Stimulated activated CD8-positive, alpha-beta memory T cell treated with anti-CD3 and anti-CD28 coated beads, Interleukin-2, amount 100 ng/mL, for 48 hours (primary cell): ENCODE measurements around the gene DTHD1.

Source experiments
- DNase-seq, 2 donors: peaks; one replicate each; pipeline ENCODE4 v3.0.0-alpha.2; 2020; ENCODE audit warnings: low read depth in 2 of 2

Gene DTHD1

DNA sequence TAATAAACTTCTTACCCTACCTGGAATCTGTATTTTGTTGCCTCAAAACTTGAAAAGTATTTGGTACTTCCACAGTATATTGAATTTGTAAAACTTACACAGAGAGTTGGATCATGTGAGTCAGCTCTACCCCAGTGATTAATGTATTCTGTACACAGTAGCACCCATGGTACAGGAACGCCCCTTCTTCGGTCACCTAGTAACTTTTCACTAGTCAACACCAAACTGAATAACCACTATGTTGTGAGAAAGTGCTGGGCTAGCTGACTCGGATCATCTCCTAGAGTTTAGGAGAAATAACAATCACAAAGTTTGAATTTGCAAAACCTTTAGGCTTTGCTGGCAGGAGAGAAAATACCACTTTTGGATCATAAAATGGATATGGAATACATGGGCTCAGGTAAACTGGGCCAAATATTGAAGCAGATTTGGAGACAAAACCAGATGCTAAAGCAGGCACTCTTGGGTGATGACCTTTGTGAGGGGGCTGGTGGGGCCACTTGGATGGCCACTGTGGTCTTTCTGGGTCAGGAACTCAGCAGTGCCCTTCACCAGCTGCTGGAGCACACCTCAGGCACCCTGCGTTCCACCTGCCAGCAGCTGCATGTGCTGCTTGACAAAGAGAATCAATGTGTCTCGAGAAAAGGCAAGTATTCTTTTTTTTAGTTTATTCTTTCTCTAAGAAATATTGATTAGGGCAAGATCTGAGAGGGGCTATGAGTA is at the start of gene DTHD1:
Gene DTHD1 (plus strand): TSS at position 233 of the 723 bp plus-strand sequence. CDS start 143 bp downstream, at position 376.
- DNase-seq: no peak

- DNase-seq: no peak
Measured at GRCh38 chr4:36233567-36234266, 47.7 kb upstream of the DTHD1 start.

GRCh38 chr4:36235306-36235705 is 46.1 kb upstream of the DTHD1 start:
- no peak for DNase-seq

DNA sequence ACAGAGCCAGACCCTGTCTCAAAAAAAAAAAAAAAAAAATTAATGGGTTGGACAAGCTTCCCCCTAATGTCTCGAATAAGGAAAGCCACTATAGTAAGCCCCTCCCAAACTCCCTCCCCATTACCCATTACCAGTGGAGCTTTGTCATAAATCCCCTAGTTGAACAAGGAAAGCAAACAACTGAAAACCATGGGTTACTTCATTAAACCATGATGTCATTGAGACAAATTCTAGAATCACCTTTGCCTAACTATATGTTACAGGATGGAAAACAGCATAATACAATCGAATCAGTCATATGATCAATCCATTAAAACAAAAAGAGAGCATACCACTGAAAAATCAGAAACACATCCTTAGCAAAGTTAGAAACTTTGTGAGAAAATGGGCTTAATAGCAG is 45.3 kb upstream of the DTHD1 start:
- no peak for DNase-seq

GRCh38 chr4:36237366-36238313 is 43.8 kb upstream of the DTHD1 start:
- DNase-seq: no peak

GRCh38 chr4:36241771-36242170 is 39.6 kb upstream of the DTHD1 start:
- no peak for DNase-seq

DNA sequence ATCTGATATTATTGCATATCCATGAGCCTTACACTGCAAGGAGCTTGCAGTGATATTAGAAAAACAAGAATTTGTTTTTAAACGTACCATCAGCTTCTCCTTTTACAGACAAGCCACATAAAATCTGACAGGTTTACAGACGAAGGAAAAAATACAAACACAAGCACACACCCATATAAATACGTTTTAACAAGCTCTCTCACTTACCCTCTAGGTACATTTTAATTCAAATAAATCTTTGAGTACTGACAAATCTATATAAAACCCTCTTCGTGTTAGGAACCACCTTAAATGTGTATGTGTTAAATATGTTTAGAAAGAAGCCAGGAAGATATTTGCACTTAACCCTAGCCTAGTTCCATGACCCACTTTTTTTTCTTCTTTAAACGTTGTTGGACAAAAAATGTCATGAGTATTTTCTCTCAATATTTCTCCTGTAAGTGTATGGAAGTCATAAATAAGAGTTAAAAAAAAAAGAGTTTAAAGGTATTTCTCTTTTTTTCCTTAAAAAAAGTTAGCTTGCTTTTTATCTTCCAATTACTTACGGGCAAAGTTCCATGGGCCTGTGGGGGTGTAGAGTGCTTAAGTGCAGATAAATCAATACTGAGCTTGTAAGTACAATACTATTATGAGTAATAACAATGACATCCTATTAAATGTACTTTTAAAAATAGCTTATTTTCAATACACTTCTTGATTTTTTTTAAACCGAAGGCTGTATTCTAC is 38.6 kb upstream of the DTHD1 start:
- no peak for DNase-seq

- DNase-seq: peak; percentile 36 to 37
Measured at GRCh38 chr4:36243355-36244256, 37.8 kb upstream of the DTHD1 start.

DNA sequence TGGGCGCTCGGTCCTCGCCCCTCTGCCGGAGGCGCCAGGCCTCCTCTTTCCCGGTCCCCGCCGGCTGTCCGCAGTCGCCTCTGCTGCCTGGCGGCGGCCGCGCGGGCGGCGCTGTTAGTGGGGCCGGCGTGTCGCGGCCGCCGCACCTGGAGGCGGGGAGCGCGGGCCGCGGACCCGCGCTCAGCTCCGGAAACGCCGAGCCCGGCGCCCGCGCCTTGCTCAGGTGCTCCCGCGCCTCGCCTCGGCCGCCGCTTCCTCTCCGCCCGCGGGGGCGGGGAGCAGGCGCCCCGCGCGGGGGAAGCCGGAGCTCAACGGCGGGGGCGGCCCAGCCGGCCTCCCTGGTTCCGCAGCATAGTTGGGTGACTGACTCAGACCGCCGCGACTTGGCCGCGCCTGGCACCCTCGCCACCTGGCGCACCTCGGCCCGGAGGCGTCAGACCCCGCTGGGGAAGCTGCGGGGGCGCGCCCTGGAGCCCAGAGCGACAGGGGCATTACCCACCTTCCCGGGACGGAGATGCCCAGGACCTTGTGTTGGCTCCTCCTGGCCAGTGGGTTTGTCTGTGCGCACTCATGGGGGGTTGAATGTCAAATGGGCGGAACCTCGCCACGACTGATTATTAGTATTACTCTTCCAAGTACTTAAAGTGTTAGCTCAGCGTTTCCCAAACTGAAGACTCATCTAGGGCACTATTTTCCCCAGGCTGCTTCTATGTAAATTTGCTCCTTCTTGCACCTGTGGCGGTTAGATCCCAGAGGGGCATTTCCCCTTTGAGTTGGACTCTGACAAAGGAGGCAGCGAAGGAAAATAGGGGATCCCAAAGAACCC is 36.9 kb upstream of the DTHD1 start, which contains the start of gene ARAP2:
Gene ARAP2 (minus strand): TSS at position 258 of the 826 bp plus-strand sequence. CDS start 15,028 bp downstream, outside the sequence.
- peak; percentile 61 to 64 for DNase-seq

DNA sequence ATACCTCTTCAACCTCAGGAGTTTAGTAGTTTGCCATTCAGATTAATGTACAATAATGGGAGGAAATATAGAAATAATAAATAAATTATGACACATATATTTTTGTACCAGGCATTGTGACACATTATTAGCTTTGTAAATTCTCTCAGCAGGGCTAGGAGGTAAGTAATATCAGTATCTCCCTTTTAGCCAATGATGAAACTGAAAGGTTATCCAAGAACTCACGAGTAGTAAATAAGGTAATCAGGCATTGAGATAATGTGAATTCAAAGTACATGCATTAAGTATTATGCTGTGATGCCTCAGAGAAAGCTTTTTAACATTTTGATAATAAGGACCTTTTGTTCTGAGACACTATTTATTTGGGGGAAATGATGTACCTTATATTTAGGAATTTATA is 31.8 kb upstream of the DTHD1 start:
- no peak for DNase-seq

DNA sequence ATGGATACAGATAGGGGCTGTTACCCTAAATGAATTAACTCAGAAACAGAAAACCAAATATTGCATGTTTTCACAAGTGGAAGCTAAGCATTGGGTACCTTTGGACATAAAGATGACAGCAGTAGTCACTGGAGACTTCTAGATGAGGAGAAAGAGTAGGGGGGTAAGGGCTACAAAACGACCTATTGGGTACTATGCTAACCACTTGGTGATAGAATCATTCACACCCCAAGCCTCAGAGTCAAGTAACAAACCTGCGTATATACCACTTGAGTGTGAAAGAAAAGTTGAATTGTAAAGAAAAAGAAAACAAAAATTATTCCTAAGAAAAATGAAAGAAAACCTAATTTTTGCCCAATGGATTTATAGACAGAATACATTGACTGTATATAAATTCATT is 29.4 kb upstream of the DTHD1 start:
- no peak for DNase-seq

- DNase-seq: no peak
Measured at GRCh38 chr4:36254371-36254770, 27.0 kb upstream of the DTHD1 start.

DNA sequence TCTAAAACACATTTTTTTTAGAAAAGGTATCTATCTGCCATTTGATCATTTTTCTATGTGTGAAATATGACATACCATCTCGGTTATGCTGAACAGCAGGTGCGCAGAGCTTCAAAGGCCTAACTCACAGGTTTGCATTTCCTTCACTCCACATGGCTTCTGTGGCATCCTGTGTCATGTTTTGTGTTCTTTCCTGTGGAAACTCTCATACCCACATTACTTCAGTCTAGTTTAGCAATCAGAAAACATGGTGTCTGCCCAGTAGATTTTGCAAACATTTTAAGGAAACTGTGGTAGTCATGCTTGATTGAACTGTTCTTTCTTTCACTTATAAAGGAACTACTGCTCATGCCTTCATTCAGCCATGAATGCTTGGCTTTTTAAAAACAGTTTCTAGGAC is 25.8 kb upstream of the DTHD1 start:
- no peak for DNase-seq

DNA sequence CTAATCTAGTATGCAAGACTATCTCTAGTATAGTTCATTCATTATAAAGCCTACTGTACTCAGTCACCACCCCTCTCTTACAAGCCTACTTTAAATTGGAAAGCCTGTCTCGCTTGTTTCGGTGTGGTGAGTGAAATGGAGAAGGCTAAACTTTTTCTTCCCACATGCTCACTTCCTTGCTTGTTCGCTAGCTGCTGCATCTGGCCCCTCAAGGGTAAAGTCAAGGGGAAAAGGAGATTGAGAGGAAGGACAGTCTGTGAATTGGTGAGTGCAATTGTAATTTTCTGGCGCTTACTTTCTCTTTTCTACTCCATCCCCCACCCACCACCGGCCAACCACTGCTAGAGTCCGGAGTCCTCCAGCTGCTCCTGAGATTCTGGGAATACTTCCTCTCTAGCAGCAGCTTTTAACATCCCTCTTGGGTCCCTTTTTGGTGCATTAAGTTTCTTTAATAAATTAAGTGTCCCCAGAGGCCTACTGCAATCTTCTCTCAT is 25.0 kb upstream of the DTHD1 start:
- no peak for DNase-seq

GRCh38 chr4:36260731-36261130 is 20.7 kb upstream of the DTHD1 start:
- no peak for DNase-seq

DNA sequence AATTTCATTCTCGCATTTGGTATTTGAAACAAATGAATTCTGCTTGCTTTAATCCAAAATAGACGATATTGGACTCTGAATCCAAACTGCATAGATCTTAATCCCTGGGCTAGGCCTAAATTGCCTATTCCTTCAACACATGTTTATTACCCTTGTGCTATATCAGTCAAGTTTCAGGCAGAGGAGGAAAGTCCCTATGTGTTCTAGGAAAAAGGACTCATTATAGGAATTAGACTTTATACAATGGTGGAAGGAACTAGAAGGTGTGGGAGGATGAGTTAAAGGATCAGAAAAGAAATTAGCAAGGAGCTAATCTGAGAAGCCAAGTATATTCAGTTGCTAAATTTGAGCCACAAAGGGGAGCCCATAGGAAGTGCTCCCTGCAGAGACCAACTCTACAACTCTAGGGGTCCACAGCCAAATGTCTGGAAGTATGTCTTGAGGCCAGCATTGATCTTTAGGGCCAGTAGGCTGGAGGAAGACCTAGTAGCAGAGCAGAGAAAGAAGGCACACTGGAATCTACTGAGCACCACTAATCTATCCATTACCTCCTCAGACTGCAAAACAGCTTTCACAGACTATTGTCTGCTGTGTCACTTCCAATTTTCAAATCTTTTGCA is 17.1 kb upstream of the DTHD1 start:
- DNase-seq: no peak

GRCh38 chr4:36267486-36268268 is 13.7 kb upstream of the DTHD1 start:
- no peak for DNase-seq

DNA sequence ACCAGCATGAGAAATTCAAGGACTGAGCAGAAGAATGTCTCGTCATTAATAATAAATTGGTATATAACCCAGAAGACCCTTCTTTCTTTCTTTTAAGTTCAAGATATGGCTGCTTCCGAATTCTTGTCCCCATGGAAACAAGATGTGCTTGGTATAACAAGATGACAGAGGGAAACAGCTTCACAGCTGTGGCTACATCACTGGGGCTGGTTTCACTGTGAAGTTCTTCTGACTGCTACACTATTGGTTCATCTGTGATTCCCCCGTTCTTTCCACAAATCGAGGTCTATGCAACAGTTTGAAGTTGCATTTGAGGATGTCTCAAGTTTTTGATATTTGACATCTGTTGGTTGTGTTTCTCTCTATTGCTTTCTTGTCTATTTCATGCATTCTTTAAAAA is 12.3 kb upstream of the DTHD1 start:
- DNase-seq: no peak
